ENCODE measurements around the gene GAPVD1. TPM values are rescaled to one million over a fixed set of nuclear protein-coding genes. Genes with fewer than 3 reads are reported as not detected.
A peak's percentile ranks its signal among the peaks of the same experiment; 100 is the strongest.
"Not testable (repeated sequence)": the region's sequence is repeated elsewhere in the genome, so short reads cannot be mapped to it uniquely, and the experiment has no call there.

The GAPVD1 gene
- total RNA-seq, 4 donors from 2014 or later = 34.8 to 65.4 (median 44.1) TPM

DNA sequence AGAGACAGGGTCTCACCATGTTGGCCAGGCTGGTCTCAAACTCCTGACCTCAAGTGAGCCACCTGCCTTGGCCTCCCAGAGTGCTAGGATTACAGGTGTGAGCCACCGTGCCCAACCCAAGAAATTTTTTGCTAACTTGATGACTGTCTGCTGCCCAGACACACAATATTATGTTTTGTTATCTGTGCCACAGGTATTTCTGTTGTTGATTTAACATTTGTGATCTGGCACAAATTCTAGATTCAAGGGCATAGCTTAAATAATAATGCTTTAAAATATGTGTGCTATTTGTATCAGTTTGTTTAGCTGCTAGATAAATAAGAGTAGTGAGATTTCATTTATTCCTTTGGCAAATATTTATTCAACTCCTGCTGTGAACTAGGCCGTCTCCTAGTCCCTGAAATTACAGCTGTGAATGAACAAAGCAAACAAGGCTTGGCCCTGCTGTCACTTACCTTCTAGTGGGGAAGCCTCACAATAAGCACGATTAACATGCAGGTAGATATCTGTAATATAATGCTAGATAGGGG is 35.3 kb downstream of the GAPVD1 start:
- H3K4me3 ChIP-seq = no peak overlapping the region
- H3K4me1 ChIP-seq = peaks cover 0 to 28% (median 10%) of the 10 kb centered on the region in 3 donors
- peak overlapping the region in 1 of 4 donors; percentile 28 for H3K27ac ChIP-seq
- DNase-seq = no peak
- no peak for TF ChIP-seq POLR2A (IDR thresholded peaks at IDR 0.05)
- TF ChIP-seq, protein P1, sequence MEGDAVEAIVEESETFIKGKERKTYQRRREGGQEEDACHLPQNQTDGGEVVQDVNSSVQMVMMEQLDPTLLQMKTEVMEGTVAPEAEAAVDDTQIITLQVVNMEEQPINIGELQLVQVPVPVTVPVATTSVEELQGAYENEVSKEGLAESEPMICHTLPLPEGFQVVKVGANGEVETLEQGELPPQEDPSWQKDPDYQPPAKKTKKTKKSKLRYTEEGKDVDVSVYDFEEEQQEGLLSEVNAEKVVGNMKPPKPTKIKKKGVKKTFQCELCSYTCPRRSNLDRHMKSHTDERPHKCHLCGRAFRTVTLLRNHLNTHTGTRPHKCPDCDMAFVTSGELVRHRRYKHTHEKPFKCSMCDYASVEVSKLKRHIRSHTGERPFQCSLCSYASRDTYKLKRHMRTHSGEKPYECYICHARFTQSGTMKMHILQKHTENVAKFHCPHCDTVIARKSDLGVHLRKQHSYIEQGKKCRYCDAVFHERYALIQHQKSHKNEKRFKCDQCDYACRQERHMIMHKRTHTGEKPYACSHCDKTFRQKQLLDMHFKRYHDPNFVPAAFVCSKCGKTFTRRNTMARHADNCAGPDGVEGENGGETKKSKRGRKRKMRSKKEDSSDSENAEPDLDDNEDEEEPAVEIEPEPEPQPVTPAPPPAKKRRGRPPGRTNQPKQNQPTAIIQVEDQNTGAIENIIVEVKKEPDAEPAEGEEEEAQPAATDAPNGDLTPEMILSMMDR (IDR thresholded peaks at IDR 0.05) = no peak
- WGBS, 2 donors = 47 to 48% methylated on average over 3 of the region's 3 CpGs
- no peaks in the 10 kb centered on the region for H3K27me3 ChIP-seq
- no peaks in the 10 kb centered on the region for H3K9me3 ChIP-seq
- peaks cover 0 to 33% (median 2%) of the 10 kb centered on the region in 3 donors for H3K36me3 ChIP-seq
- intact Hi-C loops (cut with DNase I) = no loop called here

DNA sequence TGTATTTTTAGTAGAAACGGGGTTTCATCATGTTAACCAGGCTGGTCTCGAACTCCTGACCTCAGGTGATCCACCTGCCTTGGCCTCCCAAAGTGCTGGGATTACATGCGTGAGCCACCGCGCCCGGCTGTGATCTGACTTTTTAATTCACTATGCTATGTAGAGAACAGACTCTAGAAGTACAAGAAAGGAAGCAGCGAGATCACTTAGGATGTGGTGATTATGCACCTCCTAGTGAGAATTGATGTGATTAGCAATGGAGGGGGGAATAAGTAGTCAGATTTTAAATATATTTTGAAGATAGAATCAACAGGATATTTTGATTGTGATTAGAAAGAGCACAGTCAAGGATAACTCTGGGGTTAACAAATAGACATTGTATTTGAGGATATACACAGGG is 36.3 kb downstream of the GAPVD1 start:
- Histone ChIP-seq H3K27ac (no peak overlapping the region), H3K36me3 (peaks cover 0 to 43% (median 10%) of the 10 kb centered on the region in 3 donors), H3K4me3 (no peak overlapping the region), H3K4me1 (peaks cover 0 to 18% (median under 1%) of the 10 kb centered on the region in 3 donors), H3K9me3 (no peaks in the 10 kb centered on the region), H3K27me3 (no peaks in the 10 kb centered on the region)
- intact Hi-C loops (cut with DNase I) = no loop called here
- no peak for TF ChIP-seq POLR2A (IDR thresholded peaks at IDR 0.05)
- TF ChIP-seq, protein P1 (IDR thresholded peaks at IDR 0.05) = no peak
- WGBS, 2 donors = 95 to 96% methylated on average over 6 to 7 of the region's 7 CpGs
- no peak for DNase-seq

DNA sequence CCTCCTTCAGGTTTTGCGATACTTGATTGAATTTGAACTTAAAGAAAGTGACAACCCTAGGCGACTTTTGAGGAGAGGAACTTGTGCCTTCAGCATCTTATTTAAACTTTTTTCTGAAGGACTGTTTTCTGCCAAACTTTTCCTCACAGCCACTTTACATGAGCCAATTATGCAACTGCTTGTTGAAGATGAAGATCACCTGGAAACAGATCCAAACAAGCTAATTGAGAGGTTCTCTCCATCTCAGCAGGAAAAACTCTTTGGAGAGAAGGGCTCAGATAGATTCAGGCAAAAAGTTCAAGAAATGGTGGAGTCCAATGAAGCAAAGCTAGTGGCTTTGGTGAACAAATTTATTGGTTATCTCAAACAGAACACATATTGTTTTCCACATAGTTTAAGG is 40.6 kb downstream of the GAPVD1 start:
- no peaks in the 10 kb centered on the region for H3K27me3 ChIP-seq
- H3K36me3 ChIP-seq = peaks cover 0 to 86% (median 26%) of the 10 kb centered on the region in 3 donors
- peaks cover 0 to 5% (median 0%) of the 10 kb centered on the region in 3 donors for H3K4me1 ChIP-seq
- H3K4me3 ChIP-seq = no peak overlapping the region
- DNase-seq = no peak
- 92 to 93% methylated on average over 2 of the region's 2 CpGs for WGBS, 2 donors
- H3K27ac ChIP-seq = no peak overlapping the region
- no peaks in the 10 kb centered on the region for H3K9me3 ChIP-seq
- TF ChIP-seq POLR2A (IDR thresholded peaks at IDR 0.05) = no peak
- TF ChIP-seq, protein P1 (IDR thresholded peaks at IDR 0.05) = no peak
- intact Hi-C loops (cut with DNase I) = no loop called here

- Histone ChIP-seq H3K27me3 (no peaks in the 10 kb centered on the region), H3K4me3 (no peak overlapping the region), H3K4me1 (no peaks in the 10 kb centered on the region), H3K36me3 (peaks cover 3 to 98% (median 30%) of the 10 kb centered on the region in 3 donors), H3K9me3 (no peaks in the 10 kb centered on the region), H3K27ac (no peak overlapping the region)
- TF ChIP-seq, protein P1 (IDR thresholded peaks at IDR 0.05) = no peak
- no peak for TF ChIP-seq POLR2A (IDR thresholded peaks at IDR 0.05)
- no peak for DNase-seq
- WGBS, 2 donors = 89 to 95% methylated on average over 2 of the region's 2 CpGs
- intact Hi-C loops (cut with DNase I) = no loop called here
Observed at GRCh38 chr9:125304273-125304672, 42.6 kb downstream of the GAPVD1 start.

DNA sequence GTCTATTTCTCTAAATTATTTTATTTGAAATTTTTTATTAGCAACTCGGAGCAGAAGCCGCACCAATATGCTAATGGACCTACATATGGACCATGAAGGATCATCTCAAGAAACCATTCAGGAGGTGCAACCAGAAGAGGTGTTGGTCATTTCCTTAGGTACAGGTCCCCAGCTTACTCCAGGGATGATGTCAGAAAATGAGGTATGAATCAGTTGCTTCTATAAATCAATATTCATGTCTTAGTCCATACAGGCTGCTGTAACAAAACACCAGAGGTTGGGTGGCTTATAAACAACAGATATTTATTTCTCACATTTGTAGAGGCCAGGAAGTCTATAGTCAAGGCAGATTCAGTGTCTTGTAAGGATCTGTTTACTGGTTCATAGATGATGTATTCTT is 50.8 kb downstream of the GAPVD1 start:
- Histone ChIP-seq H3K4me3 (no peak overlapping the region), H3K9me3 (no peaks in the 10 kb centered on the region), H3K27me3 (no peaks in the 10 kb centered on the region), H3K36me3 (peaks cover 7 to 100% (median 22%) of the 10 kb centered on the region in 3 donors), H3K4me1 (no peaks in the 10 kb centered on the region), H3K27ac (no peak overlapping the region)
- DNase-seq = no peak
- 96 to 100% methylated on average over 2 of the region's 2 CpGs for WGBS, 2 donors
- intact Hi-C loops (cut with DNase I) = no loop called here
- TF ChIP-seq, protein P1 (IDR thresholded peaks at IDR 0.05) = no peak
- no peak for TF ChIP-seq POLR2A (IDR thresholded peaks at IDR 0.05)

- H3K4me1 ChIP-seq; H3K27ac ChIP-seq; intact Hi-C loops (cut with DNase I); H3K27me3 ChIP-seq; H3K4me3 ChIP-seq; H3K9me3 ChIP-seq; DNase-seq: not testable (repeated sequence)
- 71 to 93% methylated on average over 3 of the region's 3 CpGs for WGBS, 2 donors
- H3K36me3 ChIP-seq = peaks cover 4 to 99% (median 17%) of the 10 kb centered on the region in 3 donors
Observed at GRCh38 chr9:125316359-125316758, 54.7 kb downstream of the GAPVD1 start.

Data from esophagus squamous epithelium (tissue), 5 donors.